Keratinocyte (primary cell): Measurements from ENCODE around the gene ARNT2. TPM values are rescaled to one million over a fixed set of nuclear protein-coding genes. Genes with fewer than 3 reads are reported as not detected.

Experiments used
- DNase-seq: peaks from one replicate; pipeline ENCODE4 v3.0.0-alpha.2; 2011; ENCODE audit warnings: low read depth, missing footprints, low spot score
- FAIRE-seq: peaks from 2 replicates; lab custom pipeline; 2011; peaks lifted over from hg19 to GRCh38; lab: Jason Lieb, UNC
- H2AFZ ChIP-seq: 2 replicates; pipeline ENCODE4 v1.6.0; 2012; ENCODE audit warnings: low read length, control low read depth, inconsistent platforms; ENCODE audit not compliant: control insufficient read depth
- H3K27ac ChIP-seq: 2 replicates; pipeline ENCODE4 v1.5.1; 2011; ENCODE audit warnings: low read length; ENCODE audit not compliant: control insufficient read depth, insufficient read depth
- H3K27me3 ChIP-seq: 3 replicates; pipeline ENCODE4 v1.6.0; 2011; ENCODE audit warnings: low read length; ENCODE audit not compliant: control insufficient read depth, insufficient read depth; ENCODE audit errors: extremely low read depth
- H3K36me3 ChIP-seq, 2 experiments: 2 replicates in 1 of 2; 3 replicates in 1 of 2; pipeline ENCODE4 v1.5.1; 2011; ENCODE audit warnings: low read length in 2 of 2, mild to moderate bottlenecking in 1 of 2; ENCODE audit not compliant: control insufficient read depth in 2 of 2, insufficient read depth in 2 of 2; ENCODE audit errors: extremely low read depth in 1 of 2
- H3K4me1 ChIP-seq: 3 replicates; pipeline ENCODE4 v1.5.1; 2011; ENCODE audit warnings: low read length; ENCODE audit not compliant: control insufficient read depth, insufficient read depth; ENCODE audit errors: extremely low read depth
- H3K4me2 ChIP-seq: 3 replicates; pipeline ENCODE4 v1.6.0; 2011; ENCODE audit warnings: low read depth, low read length; ENCODE audit not compliant: control insufficient read depth, insufficient read depth; ENCODE audit errors: extremely low read depth
- H3K4me3 ChIP-seq, 3 experiments: fragments of 200-600 bp in 1 of 3; sonication (generic) in 1 of 3; 2 replicates in 2 of 3; 3 replicates in 1 of 3; pipeline ENCODE4 v1.5.1; 2011 to 2016; ENCODE audit warnings: low read length in 3 of 3, mild to moderate bottlenecking in 3 of 3, control low read depth in 2 of 3, inconsistent platforms in 1 of 3, low read depth in 1 of 3, mixed read lengths in 1 of 3, mixed run types in 1 of 3, moderate library complexity in 1 of 3; ENCODE audit not compliant: control insufficient read depth in 2 of 3, insufficient read depth in 2 of 3; ENCODE audit errors: extremely low read depth in 1 of 3
- H3K79me2 ChIP-seq: 2 replicates; pipeline ENCODE4 v1.6.0; 2012; ENCODE audit warnings: low read length; ENCODE audit not compliant: control insufficient read depth, insufficient read depth
- H3K9ac ChIP-seq: 3 replicates; pipeline ENCODE4 v1.6.0; 2011; ENCODE audit warnings: low read length; ENCODE audit not compliant: control insufficient read depth, insufficient read depth; ENCODE audit errors: extremely low read depth
- H3K9me1 ChIP-seq: 3 replicates; pipeline ENCODE4 v1.6.0; 2011; ENCODE audit warnings: low read length; ENCODE audit not compliant: control insufficient read depth, insufficient read depth; ENCODE audit errors: extremely low read depth
- H3K9me3 ChIP-seq: 2 replicates; pipeline ENCODE4 v1.5.1; 2012; ENCODE audit warnings: low read depth, low read length; ENCODE audit not compliant: control insufficient read depth
- H4K20me1 ChIP-seq: 3 replicates; pipeline ENCODE4 v1.6.0; 2011; ENCODE audit warnings: low read length; ENCODE audit not compliant: control insufficient read depth, insufficient read depth; ENCODE audit errors: extremely low read depth
- CTCF ChIP-seq, 3 experiments: IDR thresholded peaks in 1 of 3; conservative IDR thresholded peaks in 1 of 3; optimal IDR thresholded peaks in 1 of 3; 2 replicates in 2 of 3; 3 replicates in 1 of 3; pipeline versions ENCODE3 to v1.5.1; 2011; ENCODE audit warnings: low read length in 3 of 3, mild to moderate bottlenecking in 3 of 3, moderate library complexity in 2 of 3, control low read depth in 1 of 3, inconsistent platforms in 1 of 3; ENCODE audit not compliant: insufficient read depth in 2 of 3; ENCODE audit errors: extremely low read depth in 1 of 3
- EZH2 ChIP-seq: IDR thresholded peaks from one replicate; pipeline ENCODE4 v1.6.1; 2012; ENCODE audit warnings: inconsistent platforms, mild to moderate bottlenecking, low read length, moderate library complexity
- dilution Hi-C: fragments of 300-500 bp; cut with MboI; formaldehyde crosslinking; loops from one replicate; pipeline ENCODE4 v1.7.0; 2020; ENCODE audit warnings: low sequenced_read_pairs; ENCODE audit not compliant: extremely low pct_ligation_motif_present
- polyA plus RNA-seq, 5 experiments: library from polyadenylated mRNA; depleted of rRNA in 3 of 5; stranded (reverse) in 3 of 5; stranded (forward) in 1 of 5; unstranded in 1 of 5; fragments of >200 nt; gene quantifications; 1 replicate in 1 of 5; 2 replicates in 3 of 5; 3 replicates in 1 of 5; pipeline versions ENCODE4 v1.2.1 to v1.2.3, GENCODE V29; 2011 to 2012; ENCODE audit warnings: missing spikeins in 2 of 5, low read depth in 1 of 5, low replicate concordance in 1 of 5

Gene ARNT2
- polyA plus RNA-seq, 1 donor (not counting 4 experiments of a cell fraction or from before 2014, with no cell fraction given) = 0.16 TPM

GRCh38 chr15:80565398-80565797 is 161.2 kb downstream of the ARNT2 start:
- Histone ChIP-seq H3K4me2 (no peak overlapping the region), H3K9me3 (no peaks in the 10 kb centered on the region), H3K4me1 (peaks cover 15% of the 10 kb centered on the region), H4K20me1 (no peaks in the 10 kb centered on the region), H2AFZ (no peak overlapping the region), H3K79me2 (no peaks in the 10 kb centered on the region), H3K9ac (no peak overlapping the region), H3K36me3 (no peaks in the 10 kb centered on the region), H3K27me3 (no peaks in the 10 kb centered on the region), H3K9me1 (no peaks in the 10 kb centered on the region), H3K4me3 (no peak overlapping the region), H3K27ac (no peak overlapping the region)
- TF ChIP-seq EZH2 (no peak), CTCF (optimal IDR thresholded peaks at IDR 0.05 in 1 of 3, IDR thresholded peaks at IDR 0.05 in 1 of 3, conservative IDR thresholded peaks at IDR 0.05 in 1 of 3; ENCODE audit: extremely low read depth in 1 of 3, insufficient read depth in 2 of 3, low read length in 3 of 3) (no peak)
- dilution Hi-C loops = no loop called here
- DNase-seq (no peak), FAIRE-seq (no peak)

- no peak overlapping the region for H3K27ac ChIP-seq
- H3K36me3 ChIP-seq = no peaks in the 10 kb centered on the region
- dilution Hi-C loops = no loop called here
- H3K9ac ChIP-seq = no peak overlapping the region
- no peak overlapping the region for H2AFZ ChIP-seq
- no peak overlapping the region for H3K4me3 ChIP-seq
- no peak for FAIRE-seq
- no peaks in the 10 kb centered on the region for H3K79me2 ChIP-seq
- H3K4me1 ChIP-seq = peaks cover 15% of the 10 kb centered on the region
- no peaks in the 10 kb centered on the region for H4K20me1 ChIP-seq
- no peak overlapping the region for H3K4me2 ChIP-seq
- no peak for DNase-seq
- no peaks in the 10 kb centered on the region for H3K27me3 ChIP-seq
- TF ChIP-seq CTCF (optimal IDR thresholded peaks at IDR 0.05 in 1 of 3, IDR thresholded peaks at IDR 0.05 in 1 of 3, conservative IDR thresholded peaks at IDR 0.05 in 1 of 3; ENCODE audit: extremely low read depth in 1 of 3, insufficient read depth in 2 of 3, low read length in 3 of 3) (no peak), EZH2 (no peak)
- no peaks in the 10 kb centered on the region for H3K9me3 ChIP-seq
- H3K9me1 ChIP-seq = no peaks in the 10 kb centered on the region
Measured at GRCh38 chr15:80565988-80566387, 161.8 kb downstream of the ARNT2 start.
